Measurements from ENCODE around the gene PPT2.

DNA sequence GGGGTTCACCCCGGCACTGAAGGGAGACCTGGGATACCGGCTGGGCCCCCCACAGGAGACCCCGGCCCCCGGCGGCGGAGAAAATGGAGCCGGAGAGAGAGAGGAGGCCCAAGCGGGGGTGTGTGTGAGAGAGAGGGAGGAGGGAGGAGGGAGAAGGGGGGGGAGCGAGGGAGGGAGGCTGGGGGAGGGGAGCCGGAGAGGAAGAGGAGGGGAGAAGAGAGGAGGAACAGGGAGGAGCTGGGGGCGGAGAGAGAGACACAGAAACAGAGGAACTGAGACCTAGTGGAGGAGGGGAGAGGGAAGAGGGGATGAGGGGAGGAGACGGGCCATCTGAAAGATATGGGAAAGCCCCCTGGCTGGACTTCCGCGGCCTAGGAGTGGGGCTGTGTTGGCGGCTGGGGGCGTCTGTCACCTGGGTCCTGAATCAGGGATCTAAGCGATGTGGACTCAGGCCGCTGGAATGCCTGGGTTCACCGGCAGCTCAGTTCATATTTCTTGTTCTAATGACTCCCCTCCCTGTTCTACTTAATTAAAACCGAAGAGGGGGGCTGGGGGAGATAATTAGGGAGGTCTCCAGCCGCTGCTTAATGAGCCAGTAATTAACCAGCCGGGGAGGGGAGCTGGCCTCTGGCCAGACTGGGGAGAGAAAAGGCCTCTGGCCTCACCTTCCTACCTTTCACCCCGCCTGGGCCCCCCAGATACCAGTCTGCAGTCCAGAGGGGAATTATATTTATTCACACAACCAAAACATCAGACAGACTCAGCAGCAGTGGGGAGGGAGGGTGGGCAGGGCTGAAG lies 36.3 kb downstream of the PPT2 start, which contains the start of gene PBX2:
- TF ChIP-seq POLR2AphosphoS5 (IDR thresholded peaks at IDR 0.05; ENCODE audit: low read depth, low read length) (peak; percentile 47; the same call in 1 of the 2 replicates), FOXP2 (optimal IDR thresholded peaks at IDR 0.05; ENCODE audit: borderline replicate concordance, extremely low read depth, extremely low read length, insufficient read depth) (no peak), SIN3A (IDR thresholded peaks at IDR 0.05; ENCODE audit: borderline replicate concordance, insufficient read depth, low read length) (no peak), TAF1 (IDR thresholded peaks at IDR 0.05; ENCODE audit: borderline replicate concordance, insufficient read depth, low read length) (no peak)
- TF ChIP-seq, protein P1, sequence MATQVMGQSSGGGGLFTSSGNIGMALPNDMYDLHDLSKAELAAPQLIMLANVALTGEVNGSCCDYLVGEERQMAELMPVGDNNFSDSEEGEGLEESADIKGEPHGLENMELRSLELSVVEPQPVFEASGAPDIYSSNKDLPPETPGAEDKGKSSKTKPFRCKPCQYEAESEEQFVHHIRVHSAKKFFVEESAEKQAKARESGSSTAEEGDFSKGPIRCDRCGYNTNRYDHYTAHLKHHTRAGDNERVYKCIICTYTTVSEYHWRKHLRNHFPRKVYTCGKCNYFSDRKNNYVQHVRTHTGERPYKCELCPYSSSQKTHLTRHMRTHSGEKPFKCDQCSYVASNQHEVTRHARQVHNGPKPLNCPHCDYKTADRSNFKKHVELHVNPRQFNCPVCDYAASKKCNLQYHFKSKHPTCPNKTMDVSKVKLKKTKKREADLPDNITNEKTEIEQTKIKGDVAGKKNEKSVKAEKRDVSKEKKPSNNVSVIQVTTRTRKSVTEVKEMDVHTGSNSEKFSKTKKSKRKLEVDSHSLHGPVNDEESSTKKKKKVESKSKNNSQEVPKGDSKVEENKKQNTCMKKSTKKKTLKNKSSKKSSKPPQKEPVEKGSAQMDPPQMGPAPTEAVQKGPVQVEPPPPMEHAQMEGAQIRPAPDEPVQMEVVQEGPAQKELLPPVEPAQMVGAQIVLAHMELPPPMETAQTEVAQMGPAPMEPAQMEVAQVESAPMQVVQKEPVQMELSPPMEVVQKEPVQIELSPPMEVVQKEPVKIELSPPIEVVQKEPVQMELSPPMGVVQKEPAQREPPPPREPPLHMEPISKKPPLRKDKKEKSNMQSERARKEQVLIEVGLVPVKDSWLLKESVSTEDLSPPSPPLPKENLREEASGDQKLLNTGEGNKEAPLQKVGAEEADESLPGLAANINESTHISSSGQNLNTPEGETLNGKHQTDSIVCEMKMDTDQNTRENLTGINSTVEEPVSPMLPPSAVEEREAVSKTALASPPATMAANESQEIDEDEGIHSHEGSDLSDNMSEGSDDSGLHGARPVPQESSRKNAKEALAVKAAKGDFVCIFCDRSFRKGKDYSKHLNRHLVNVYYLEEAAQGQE (IDR thresholded peaks at IDR 0.05; ENCODE audit: insufficient read depth in 1 of 2, low read depth in 2 of 2, low read length in 2 of 2) = no peak

Measured in PFSK-1 (cell line).